Stimulated activated CD8-positive, alpha-beta memory T cell treated with anti-CD3 and anti-CD28 coated beads, Interleukin-15, amount 100 ng/mL, for 4 hours (primary cell): ENCODE data around the gene PTGER3.
"Not testable (repeated sequence)": the region's sequence is repeated elsewhere in the genome, so short reads cannot be mapped to it uniquely, and the experiment has no call there.

Experiments
- DNase-seq, 2 donors: peaks; one replicate each; pipeline ENCODE4 v3.0.0-alpha.2; 2020; ENCODE audit warnings: low read depth in 2 of 2

Gene PTGER3

GRCh38 chr1:71002709-71003475, 44.7 kb downstream of the PTGER3 start:
- DNase-seq: no peak

- no peak for DNase-seq
Observed at GRCh38 chr1:71001624-71002023, 46.0 kb downstream of the PTGER3 start.

DNA sequence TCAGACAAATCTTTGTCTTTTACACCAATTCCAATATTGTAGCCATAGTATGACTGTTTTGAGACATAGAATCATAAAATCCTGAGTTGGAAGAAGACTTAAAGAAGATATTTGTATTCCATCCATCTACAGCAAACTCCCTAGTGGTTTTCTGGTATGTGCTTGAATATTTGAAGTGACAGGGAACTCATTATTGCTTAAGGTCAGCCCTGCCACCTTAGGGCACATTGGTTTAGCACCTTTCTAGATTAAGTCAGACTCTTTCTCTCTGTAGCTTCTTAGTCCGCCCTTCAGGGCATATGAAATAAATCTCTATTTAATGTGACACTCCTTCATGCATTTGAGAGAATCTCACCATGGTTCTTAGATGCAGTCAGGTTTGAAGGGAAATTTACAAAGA, 49.8 kb downstream of the PTGER3 start:
- DNase-seq: no peak

GRCh38 chr1:70994753-70995268, 52.8 kb downstream of the PTGER3 start:
- no peak for DNase-seq

- DNase-seq: no peak
Observed at GRCh38 chr1:70993798-70994197, 53.8 kb downstream of the PTGER3 start.

- DNase-seq: no peak
Observed at GRCh38 chr1:70992521-70992920, 55.1 kb downstream of the PTGER3 start.

GRCh38 chr1:70990469-70991253, 57.0 kb downstream of the PTGER3 start:
- no peak for DNase-seq

GRCh38 chr1:70987497-70987896, 60.1 kb downstream of the PTGER3 start:
- DNase-seq: no peak

GRCh38 chr1:70985776-70986225, 61.8 kb downstream of the PTGER3 start:
- not testable (repeated sequence) for DNase-seq

GRCh38 chr1:70985278-70985677, 62.3 kb downstream of the PTGER3 start:
- DNase-seq: not testable (repeated sequence)

DNA sequence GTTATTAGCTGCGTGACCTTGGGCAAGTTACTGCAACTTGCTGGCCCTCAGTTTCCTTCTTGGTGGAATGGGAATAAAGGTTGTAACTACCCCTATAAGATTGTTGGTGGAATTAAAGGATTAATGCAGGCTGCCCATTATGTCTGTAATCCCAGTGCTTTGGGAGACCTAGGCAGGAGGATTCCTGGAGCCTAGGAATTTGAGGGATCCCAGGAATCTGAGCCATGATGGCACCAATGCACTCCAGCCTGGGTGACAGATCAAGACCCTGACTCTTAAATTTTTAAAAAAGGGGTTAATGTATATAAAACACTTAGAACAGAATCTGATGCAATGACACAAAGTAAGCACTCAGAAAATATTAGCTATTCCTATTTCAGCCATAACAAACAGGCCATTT, 67.3 kb downstream of the PTGER3 start:
- DNase-seq: no peak

- no peak for DNase-seq
Observed at GRCh38 chr1:70979881-70980280, 67.7 kb downstream of the PTGER3 start.

DNA sequence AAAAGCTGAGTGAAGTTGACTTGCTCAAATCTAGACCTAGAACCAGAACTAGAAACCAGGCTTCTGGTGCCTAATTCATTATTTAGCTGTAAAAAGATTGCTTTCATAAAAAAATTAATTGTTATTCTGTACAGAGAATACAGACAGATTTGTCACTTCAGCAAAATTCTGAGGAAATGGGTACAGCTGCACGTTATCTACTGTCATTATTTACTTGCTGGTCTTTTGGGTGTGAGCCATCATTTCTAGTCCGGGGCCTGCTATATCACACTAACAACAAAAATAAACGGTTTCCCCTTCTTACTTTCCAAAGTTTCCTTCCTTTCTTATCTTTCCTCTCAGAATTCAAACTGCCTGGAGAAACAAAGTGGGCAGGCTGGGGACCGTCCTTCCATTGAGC, 68.3 kb downstream of the PTGER3 start:
- DNase-seq: no peak

DNA sequence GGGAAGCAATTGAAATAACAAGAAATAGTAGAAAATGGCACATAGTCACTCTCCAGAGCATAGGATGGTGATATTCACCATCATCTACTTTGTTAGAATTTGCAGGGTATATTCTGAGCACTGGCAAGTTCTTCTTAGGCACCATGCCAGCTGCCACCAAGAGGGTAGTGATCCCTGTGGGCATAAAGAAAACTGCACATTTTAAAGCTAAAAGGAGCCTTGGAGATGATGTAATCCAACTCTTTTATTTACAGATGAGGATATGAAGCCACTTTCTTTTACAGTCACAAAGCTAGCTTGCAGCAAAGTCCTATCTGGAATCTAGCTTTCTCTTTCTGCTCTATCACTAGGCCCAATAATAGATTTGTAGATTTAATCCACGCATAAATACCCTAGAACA, 69.0 kb downstream of the PTGER3 start:
- no peak for DNase-seq

- no peak for DNase-seq
Observed at GRCh38 chr1:70977575-70977974, 70.0 kb downstream of the PTGER3 start.

DNA sequence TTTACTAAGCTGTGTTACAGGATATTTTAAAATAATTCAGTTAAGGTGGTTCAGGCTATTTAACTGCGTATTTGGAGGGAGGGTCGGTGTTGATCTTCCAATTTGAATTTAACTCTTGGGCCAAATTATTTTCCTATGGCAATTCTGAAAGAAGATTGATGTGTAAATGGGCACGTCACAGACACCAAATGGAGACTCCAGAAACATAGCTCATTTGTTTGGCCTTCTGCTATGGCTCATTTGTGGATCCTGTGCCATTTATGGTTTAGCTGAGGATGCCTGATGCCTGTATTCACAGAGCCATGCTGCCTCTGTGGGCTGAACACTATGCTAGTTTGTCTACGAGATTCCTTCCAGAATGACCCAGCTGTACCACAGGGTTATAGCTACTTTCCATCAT, 70.6 kb downstream of the PTGER3 start:
- DNase-seq: no peak

GRCh38 chr1:70973754-70974153, 73.9 kb downstream of the PTGER3 start:
- no peak for DNase-seq

DNA sequence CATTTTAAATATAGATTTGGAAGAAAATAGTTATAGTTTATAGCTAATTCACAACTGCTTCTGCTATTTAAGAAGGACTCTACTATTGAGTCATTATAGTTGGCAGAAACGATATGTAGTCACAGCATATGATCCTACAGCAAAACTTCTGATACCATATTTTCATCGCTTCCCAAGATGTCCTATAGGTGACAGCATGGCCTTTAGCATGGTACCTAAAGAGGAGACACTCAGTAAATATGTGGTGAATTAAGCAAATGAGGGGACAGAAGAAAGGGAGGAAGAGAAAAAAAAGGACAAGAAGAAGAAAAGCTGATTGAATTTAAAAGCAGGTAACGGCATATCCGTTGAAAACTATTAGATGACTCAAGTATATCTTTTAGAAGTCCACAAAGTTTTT, 77.2 kb downstream of the PTGER3 start:
- DNase-seq: no peak

DNA sequence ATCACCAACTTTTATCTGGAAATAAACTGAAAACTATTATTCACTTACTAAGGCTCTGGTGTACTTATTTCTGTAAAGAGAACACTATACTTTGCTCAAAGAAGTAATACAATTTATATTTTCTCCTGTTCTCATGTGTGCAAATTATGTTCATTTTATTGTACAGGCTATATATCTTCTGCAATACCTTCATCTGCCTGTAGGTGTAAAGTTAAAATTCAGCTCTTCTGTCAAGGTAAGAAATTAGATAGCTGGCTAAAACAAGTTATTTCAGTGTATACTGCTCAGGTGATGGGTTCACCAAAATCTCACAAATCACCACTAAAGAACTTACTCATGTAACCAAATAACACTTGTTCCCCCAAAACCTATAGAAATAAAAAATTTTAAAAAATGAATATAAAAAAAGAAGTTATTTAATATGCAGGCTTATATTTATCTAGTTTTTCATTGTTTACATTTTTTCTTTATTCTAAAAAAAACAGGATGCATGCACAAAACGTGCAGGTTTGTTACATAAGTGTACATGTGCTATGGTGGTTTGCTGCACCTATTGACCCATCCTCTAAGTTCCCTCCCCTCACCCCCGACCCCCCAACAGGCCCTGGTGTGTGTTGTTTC, 81.5 kb downstream of the PTGER3 start:
- DNase-seq: no peak

DNA sequence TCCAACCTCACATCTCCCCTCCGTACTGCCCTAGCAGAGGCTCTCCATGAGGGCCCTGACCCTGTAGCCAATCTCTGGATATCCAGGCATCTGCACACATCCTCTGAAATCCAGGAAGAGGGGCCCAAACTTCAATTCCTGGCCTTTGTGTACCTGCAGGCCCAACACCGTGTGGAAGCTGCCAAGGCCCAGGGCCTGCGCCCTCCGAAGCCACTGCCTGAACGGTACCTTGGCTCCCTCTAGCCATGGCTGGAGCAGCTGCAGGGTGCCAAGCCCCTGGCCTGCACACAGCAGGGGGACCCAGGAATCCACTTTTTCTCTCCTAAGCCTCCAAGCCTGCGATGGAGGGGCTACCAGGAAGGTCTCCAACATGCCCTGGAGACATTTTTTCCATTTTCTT, 84.2 kb downstream of the PTGER3 start:
- no peak for DNase-seq

- DNase-seq: no peak
Observed at GRCh38 chr1:70961374-70961975, 86.1 kb downstream of the PTGER3 start.

DNA sequence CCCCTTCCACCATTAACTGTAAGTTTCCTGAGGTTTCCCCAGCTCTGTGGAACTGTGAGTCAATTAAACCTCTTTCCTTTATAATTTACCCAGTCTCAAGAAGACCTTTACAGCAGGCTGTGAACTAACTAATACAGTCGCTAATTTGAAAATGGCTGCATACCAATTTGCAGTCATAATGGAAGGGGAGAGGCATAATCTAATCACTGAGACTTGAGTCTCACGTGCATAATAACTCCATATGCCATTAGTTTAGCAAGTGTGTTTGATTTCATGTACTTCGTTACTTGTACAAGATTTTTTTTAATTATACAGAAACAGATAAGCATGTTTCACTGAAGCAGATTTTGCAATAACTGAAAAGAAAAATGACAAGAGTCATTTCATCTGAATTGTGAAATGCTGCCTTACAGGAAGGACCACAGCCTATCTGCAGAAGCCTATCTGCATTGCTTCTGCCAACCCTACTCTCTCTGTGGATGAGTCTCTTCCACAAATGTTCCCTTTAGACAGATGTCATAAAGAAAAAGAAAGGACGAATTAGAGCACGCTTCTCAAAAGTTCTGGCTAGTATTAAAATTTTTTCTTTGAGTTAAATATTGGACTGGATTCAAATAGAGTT, 99.1 kb downstream of the PTGER3 start:
- no peak for DNase-seq
